ENCODE results near the gene RAB4A.

DNA sequence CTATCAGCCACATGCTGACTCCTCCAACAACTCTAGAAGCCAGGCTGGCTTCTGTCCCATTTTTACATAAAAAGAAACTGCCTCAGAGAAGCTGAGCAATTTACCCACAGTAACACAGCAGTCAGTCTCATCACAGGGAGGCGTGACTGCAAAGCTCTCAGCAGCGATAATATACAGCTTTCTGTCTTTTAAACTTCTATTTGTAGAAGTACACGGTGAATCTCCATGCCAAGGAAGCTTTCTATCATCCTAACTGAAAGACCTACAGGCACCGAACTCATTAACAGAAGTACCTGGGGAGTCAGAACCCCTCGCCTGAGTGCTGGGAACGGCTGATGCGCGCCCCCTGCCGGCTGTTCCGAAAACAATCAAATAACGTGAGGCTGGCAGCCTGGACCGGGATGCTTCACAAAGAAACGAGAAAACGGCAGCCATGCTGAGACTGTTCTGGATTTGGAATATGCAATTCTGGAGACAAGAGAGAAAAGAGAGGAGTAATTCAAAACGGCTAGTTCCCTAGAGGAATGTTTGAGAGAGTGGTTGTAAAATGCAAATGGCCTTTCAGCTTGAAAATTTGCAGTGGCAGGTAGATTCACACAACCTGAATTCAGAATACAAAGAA lies 43.5 kb upstream of the RAB4A start:
- TF ChIP-seq, protein P1, sequence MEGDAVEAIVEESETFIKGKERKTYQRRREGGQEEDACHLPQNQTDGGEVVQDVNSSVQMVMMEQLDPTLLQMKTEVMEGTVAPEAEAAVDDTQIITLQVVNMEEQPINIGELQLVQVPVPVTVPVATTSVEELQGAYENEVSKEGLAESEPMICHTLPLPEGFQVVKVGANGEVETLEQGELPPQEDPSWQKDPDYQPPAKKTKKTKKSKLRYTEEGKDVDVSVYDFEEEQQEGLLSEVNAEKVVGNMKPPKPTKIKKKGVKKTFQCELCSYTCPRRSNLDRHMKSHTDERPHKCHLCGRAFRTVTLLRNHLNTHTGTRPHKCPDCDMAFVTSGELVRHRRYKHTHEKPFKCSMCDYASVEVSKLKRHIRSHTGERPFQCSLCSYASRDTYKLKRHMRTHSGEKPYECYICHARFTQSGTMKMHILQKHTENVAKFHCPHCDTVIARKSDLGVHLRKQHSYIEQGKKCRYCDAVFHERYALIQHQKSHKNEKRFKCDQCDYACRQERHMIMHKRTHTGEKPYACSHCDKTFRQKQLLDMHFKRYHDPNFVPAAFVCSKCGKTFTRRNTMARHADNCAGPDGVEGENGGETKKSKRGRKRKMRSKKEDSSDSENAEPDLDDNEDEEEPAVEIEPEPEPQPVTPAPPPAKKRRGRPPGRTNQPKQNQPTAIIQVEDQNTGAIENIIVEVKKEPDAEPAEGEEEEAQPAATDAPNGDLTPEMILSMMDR (conservative IDR thresholded peaks at IDR 0.05; ENCODE audit: low read depth, low read length) = peak; percentile 87
- no peak for TF ChIP-seq POLR2A (IDR thresholded peaks at IDR 0.05; ENCODE audit: low read depth, low read length)
- no peak for TF ChIP-seq RFX5 (IDR thresholded peaks at IDR 0.05; ENCODE audit: low read depth, low read length)
- no peak for TF ChIP-seq NFE2L2 (IDR thresholded peaks at IDR 0.05; ENCODE audit: low read depth, low read length)
- no peak for TF ChIP-seq FOS (IDR thresholded peaks at IDR 0.05; ENCODE audit: low read depth, low read length)
- no peak for TF ChIP-seq CEBPB (IDR thresholded peaks at IDR 0.05; ENCODE audit: low read depth, low read length)
- TF ChIP-seq MAZ (IDR thresholded peaks at IDR 0.05; ENCODE audit: borderline replicate concordance, low read depth, low read length) = peak; percentile 22; the same call in 1 of the 2 replicates
- peak; percentile 95 for TF ChIP-seq SMC3 (IDR thresholded peaks at IDR 0.05; ENCODE audit: low read depth, low read length)
- no peak for TF ChIP-seq BHLHE40 (IDR thresholded peaks at IDR 0.05; ENCODE audit: low read depth, low read length)

All from IMR-90 (cell line).